Loucy (cell line): ENCODE data around the gene CES1.
"Not testable (repeated sequence)": the region's sequence is repeated elsewhere in the genome, so short reads cannot be mapped to it uniquely, and the experiment has no call there.

ENCODE experiments used
- H2AFZ ChIP-seq: fragments of 200-600 bp; sonication (generic); 2 replicates; pipeline ENCODE4 v1.6.0; 2016; ENCODE audit warnings: antibody characterized with exemption, mild to moderate bottlenecking, low read length, moderate library complexity
- H3F3A ChIP-seq: fragments of 200-600 bp; 2 replicates; pipeline ENCODE4 v1.6.0; 2016; ENCODE audit warnings: antibody characterized with exemption, low read depth, mild to moderate bottlenecking
- H3K27me3 ChIP-seq: fragments of 200-600 bp; sonication (generic); 2 replicates; pipeline ENCODE4 v1.6.1; 2014; ENCODE audit warnings: low read length, mild to moderate bottlenecking; ENCODE audit not compliant: insufficient read depth, poor library complexity, severe bottlenecking
- H3K36me3 ChIP-seq: fragments of 200-600 bp; sonication (generic); 2 replicates; pipeline ENCODE4 v1.6.1; 2016; ENCODE audit warnings: low read length; ENCODE audit not compliant: insufficient read depth
- H3K4me1 ChIP-seq: fragments of 200-600 bp; sonication (generic); 2 replicates; pipeline ENCODE4 v1.5.1; 2014; ENCODE audit warnings: low read length, mild to moderate bottlenecking; ENCODE audit not compliant: insufficient read depth, poor library complexity, severe bottlenecking
- H3K4me2 ChIP-seq: fragments of 200-600 bp; sonication (generic); 2 replicates; pipeline ENCODE4 v1.6.0; 2014; ENCODE audit warnings: antibody characterized with exemption, low read length, low read depth, mild to moderate bottlenecking; ENCODE audit not compliant: poor library complexity, severe bottlenecking
- H3K4me3 ChIP-seq: fragments of 200-600 bp; sonication (generic); 2 replicates; pipeline ENCODE4 v1.5.1; 2014; ENCODE audit warnings: low read length, mild to moderate bottlenecking, mixed read lengths; ENCODE audit not compliant: poor library complexity, severe bottlenecking
- H3K79me2 ChIP-seq: fragments of 200-600 bp; sonication (generic); 2 replicates; pipeline ENCODE4 v1.6.1; 2014; ENCODE audit warnings: low read length; ENCODE audit not compliant: insufficient read depth
- H3K9ac ChIP-seq: fragments of 200-600 bp; sonication (generic); 2 replicates; pipeline ENCODE4 v1.6.0; 2014; ENCODE audit warnings: mild to moderate bottlenecking, low read depth, low read length, moderate library complexity; ENCODE audit not compliant: poor library complexity, severe bottlenecking
- H3K9me2 ChIP-seq: fragments of 200-600 bp; sonication (generic); replicated peaks from 2 replicates; pipeline ENCODE4 v1.6.1; 2016; ENCODE audit warnings: low read depth, low read length, mixed read lengths
- H3K9me3 ChIP-seq: fragments of 200-600 bp; sonication (generic); 2 replicates; pipeline ENCODE4 v1.6.1; 2014; ENCODE audit warnings: mild to moderate bottlenecking, antibody characterized with exemption, low read length, low read depth; ENCODE audit not compliant: insufficient read depth
- H4K20me1 ChIP-seq: fragments of 200-600 bp; sonication (generic); 2 replicates; pipeline ENCODE4 v1.6.0; 2014; ENCODE audit warnings: antibody characterized with exemption, low read length, mild to moderate bottlenecking; ENCODE audit not compliant: insufficient read depth, poor library complexity, severe bottlenecking

Gene CES1

GRCh38 chr16:55791512-55791911 lies 41.4 kb downstream of the CES1 start:
- not testable (repeated sequence) for H3K79me2 ChIP-seq, H3K36me3 ChIP-seq, H3K9ac ChIP-seq, H3K9me3 ChIP-seq, H3F3A ChIP-seq, H3K4me3 ChIP-seq, H4K20me1 ChIP-seq, H2AFZ ChIP-seq, H3K27me3 ChIP-seq, H3K4me1 ChIP-seq, H3K4me2 ChIP-seq, H3K9me2 ChIP-seq

- not testable (repeated sequence) for H3K4me1 ChIP-seq, H3K4me3 ChIP-seq, H2AFZ ChIP-seq, H3F3A ChIP-seq, H3K9me3 ChIP-seq, H3K27me3 ChIP-seq, H3K9ac ChIP-seq, H3K4me2 ChIP-seq, H3K36me3 ChIP-seq, H4K20me1 ChIP-seq, H3K9me2 ChIP-seq, H3K79me2 ChIP-seq
Observed at GRCh38 chr16:55790240-55790639, 42.7 kb downstream of the CES1 start.

GRCh38 chr16:55782793-55783091 lies 50.2 kb downstream of the CES1 start:
- H3K9me3 ChIP-seq, H2AFZ ChIP-seq, H3K9me2 ChIP-seq, H3K36me3 ChIP-seq, H3K27me3 ChIP-seq, H3K4me2 ChIP-seq, H3K4me3 ChIP-seq, H3F3A ChIP-seq, H4K20me1 ChIP-seq, H3K4me1 ChIP-seq, H3K9ac ChIP-seq, H3K79me2 ChIP-seq: not testable (repeated sequence)

GRCh38 chr16:55782091-55782792 lies 50.7 kb downstream of the CES1 start:
- not testable (repeated sequence) for H3K79me2 ChIP-seq, H3K4me2 ChIP-seq, H3K9me3 ChIP-seq, H3K36me3 ChIP-seq, H3K27me3 ChIP-seq, H3K4me3 ChIP-seq, H3F3A ChIP-seq, H3K9ac ChIP-seq, H2AFZ ChIP-seq, H3K9me2 ChIP-seq, H3K4me1 ChIP-seq, H4K20me1 ChIP-seq

GRCh38 chr16:55781456-55781855 lies 51.4 kb downstream of the CES1 start:
- not testable (repeated sequence) for H3K4me2 ChIP-seq, H3K9me3 ChIP-seq, H3K36me3 ChIP-seq, H3K4me1 ChIP-seq, H3K9me2 ChIP-seq, H2AFZ ChIP-seq, H3K27me3 ChIP-seq, H4K20me1 ChIP-seq, H3K9ac ChIP-seq, H3K4me3 ChIP-seq, H3F3A ChIP-seq, H3K79me2 ChIP-seq

GRCh38 chr16:55780095-55780407 lies 52.8 kb downstream of the CES1 start:
- not testable (repeated sequence) for H4K20me1 ChIP-seq, H3K27me3 ChIP-seq, H3K4me2 ChIP-seq, H3K79me2 ChIP-seq, H3K9me3 ChIP-seq, H3F3A ChIP-seq, H3K36me3 ChIP-seq, H3K4me1 ChIP-seq, H2AFZ ChIP-seq, H3K4me3 ChIP-seq, H3K9me2 ChIP-seq, H3K9ac ChIP-seq
